Measurements from ENCODE around the gene ANKRD27. TPM values are rescaled to one million over a fixed set of nuclear protein-coding genes. Genes with fewer than 3 reads are reported as not detected.

Gene ANKRD27
- total RNA-seq, 4 donors from 2014 or later, result 26.4 to 36.2 (median 30.8) TPM

- DNase-seq (ENCODE audit: low spot score in 2 of 2), result peak in 1 of 2 donors; percentile 65
- H3K4me1 ChIP-seq, result peaks cover 47% of the 10 kb centered on the region
- no peaks in the 10 kb centered on the region for H3K36me3 ChIP-seq
- TF ChIP-seq POLR2A (IDR thresholded peaks at IDR 0.05) (no peak), EP300 (IDR thresholded peaks at IDR 0.05) (no peak), POLR2AphosphoS5 (IDR thresholded peaks at IDR 0.05) (no peak), CTCF (IDR thresholded peaks at IDR 0.05) (no peak)
- H3K4me3 ChIP-seq, result peak overlapping the region; percentile 79
- peaks cover 18% of the 10 kb centered on the region for H3K27me3 ChIP-seq
- WGBS, result 16% methylated on average over 5 of the region's 93 CpGs
- no peaks in the 10 kb centered on the region for H3K9me3 ChIP-seq
- no peak overlapping the region for H3K27ac ChIP-seq
These were observed 1.4 kb upstream of the ANKRD27 start for GRCh38 chr19:32676186-32676894.

- no peaks in the 10 kb centered on the region for H3K36me3 ChIP-seq
- 0% methylated on average over 4 of the region's 53 CpGs for WGBS
- peak; percentile 91 to 92 for DNase-seq (ENCODE audit: low spot score in 2 of 2)
- peak within 1 kb of the TSS; percentile 79 for H3K4me3 ChIP-seq
- peaks cover 48% of the 10 kb centered on the region for H3K4me1 ChIP-seq
- peaks cover 18% of the 10 kb centered on the region for H3K27me3 ChIP-seq
- no peaks in the 10 kb centered on the region for H3K9me3 ChIP-seq
- H3K27ac ChIP-seq, result peak within 1 kb of the TSS; percentile 75
- TF ChIP-seq POLR2A (IDR thresholded peaks at IDR 0.05) (no peak), POLR2AphosphoS5 (IDR thresholded peaks at IDR 0.05) (no peak), CTCF (IDR thresholded peaks at IDR 0.05) (no peak), EP300 (IDR thresholded peaks at IDR 0.05) (no peak)
These were observed 773 bp upstream of the ANKRD27 start, which contains the start of gene RGS9BP for GRCh38 chr19:32675720-32676185. Gene RGS9BP (plus strand): TSS chr19:32675848. CDS start chr19:32676264, 416 bp downstream.

- TF ChIP-seq POLR2AphosphoS5 (IDR thresholded peaks at IDR 0.05) (no peak), POLR2A (IDR thresholded peaks at IDR 0.05) (no peak), CTCF (IDR thresholded peaks at IDR 0.05) (no peak), EP300 (IDR thresholded peaks at IDR 0.05) (no peak)
- Histone ChIP-seq H3K36me3 (no peaks in the 10 kb centered on the region), H3K4me1 (peaks cover 50% of the 10 kb centered on the region), H3K9me3 (no peaks in the 10 kb centered on the region), H3K27me3 (peaks cover 18% of the 10 kb centered on the region), H3K4me3 (peak overlapping the region; percentile 79), H3K27ac (peak overlapping the region; percentile 75)
- no peak for DNase-seq (ENCODE audit: low spot score in 2 of 2)
- 2% methylated on average over 35 of the region's 67 CpGs for WGBS
These were observed 638 bp downstream of the ANKRD27 start for GRCh38 chr19:32674153-32674930.

- Histone ChIP-seq H3K9me3 (no peaks in the 10 kb centered on the region), H3K27me3 (peaks cover 18% of the 10 kb centered on the region), H3K36me3 (no peaks in the 10 kb centered on the region), H3K4me3 (peak overlapping the region; percentile 79), H3K27ac (no peak overlapping the region), H3K4me1 (peaks cover 50% of the 10 kb centered on the region)
- DNase-seq (ENCODE audit: low spot score in 2 of 2), result no peak
- TF ChIP-seq EP300 (IDR thresholded peaks at IDR 0.05), result no peak
- TF ChIP-seq POLR2A (IDR thresholded peaks at IDR 0.05), result no peak
- TF ChIP-seq CTCF (IDR thresholded peaks at IDR 0.05), result no peak
- no peak for TF ChIP-seq POLR2AphosphoS5 (IDR thresholded peaks at IDR 0.05)
- 69% methylated on average over 6 of the region's 10 CpGs for WGBS
These were observed 1.4 kb downstream of the ANKRD27 start for GRCh38 chr19:32673573-32673972.

- Histone ChIP-seq H3K4me3 (no peak overlapping the region), H3K27me3 (peaks cover 18% of the 10 kb centered on the region), H3K4me1 (peaks cover 50% of the 10 kb centered on the region), H3K27ac (no peak overlapping the region), H3K36me3 (no peaks in the 10 kb centered on the region), H3K9me3 (no peaks in the 10 kb centered on the region)
- no peak for TF ChIP-seq CTCF (IDR thresholded peaks at IDR 0.05)
- no peak for TF ChIP-seq POLR2AphosphoS5 (IDR thresholded peaks at IDR 0.05)
- no peak for TF ChIP-seq EP300 (IDR thresholded peaks at IDR 0.05)
- no peak for TF ChIP-seq POLR2A (IDR thresholded peaks at IDR 0.05)
- WGBS, result 69% methylated on average over 2 of the region's 3 CpGs
- no peak for DNase-seq (ENCODE audit: low spot score in 2 of 2)
These were observed 2.1 kb downstream of the ANKRD27 start for GRCh38 chr19:32672841-32673240.

Data from suprapubic skin (tissue), 4 donors.